GM19238 (cell line): ENCODE measurements around the gene SPACDR.
"Not testable (repeated sequence)": the region's sequence is repeated elsewhere in the genome, so short reads cannot be mapped to it uniquely, and the experiment has no call there.

ENCODE experiments used
- DNase-seq: peaks from one replicate; pipeline ENCODE4 v3.0.0; 2011; ENCODE audit warnings: low spot score; ENCODE audit not compliant: insufficient read length

SPACDR gene

GRCh38 chr7:100464210-100464660 lies at the start of gene SPACDR:
Gene SPACDR (minus strand): TSS chr7:100464260. CDS start chr7:100464025, 235 bp downstream.
- DNase-seq: no peak

- no peak for DNase-seq
Observed at GRCh38 chr7:100513212-100513810, 49.3 kb upstream of the SPACDR start.

- DNase-seq: no peak
Observed at GRCh38 chr7:100510437-100511239, 46.6 kb upstream of the SPACDR start.

- no peak for DNase-seq
Observed at GRCh38 chr7:100509231-100509630, 45.2 kb upstream of the SPACDR start.

GRCh38 chr7:100506356-100506923 lies 42.4 kb upstream of the SPACDR start:
- no peak for DNase-seq

GRCh38 chr7:100504887-100505611 lies 41.0 kb upstream of the SPACDR start:
- DNase-seq: no peak

GRCh38 chr7:100504031-100504430 lies 40.0 kb upstream of the SPACDR start:
- DNase-seq: not testable (repeated sequence)

GRCh38 chr7:100500743-100501142 lies 36.7 kb upstream of the SPACDR start:
- DNase-seq: not testable (repeated sequence)

- DNase-seq: no peak
Observed at GRCh38 chr7:100496509-100496908, 32.4 kb upstream of the SPACDR start.

- DNase-seq: no peak
Observed at GRCh38 chr7:100493476-100494264, 29.6 kb upstream of the SPACDR start.

GRCh38 chr7:100492738-100493475 lies 28.8 kb upstream of the SPACDR start:
- no peak for DNase-seq

- DNase-seq: no peak
Observed at GRCh38 chr7:100491192-100491578, 27.1 kb upstream of the SPACDR start.

GRCh38 chr7:100490483-100491191 lies 26.6 kb upstream of the SPACDR start:
- DNase-seq: no peak

GRCh38 chr7:100489824-100490223 lies 25.8 kb upstream of the SPACDR start:
- DNase-seq: peak; percentile 73

GRCh38 chr7:100489121-100489520 lies 25.1 kb upstream of the SPACDR start:
- DNase-seq: no peak

GRCh38 chr7:100488333-100489095 lies 24.5 kb upstream of the SPACDR start:
- no peak for DNase-seq

GRCh38 chr7:100486753-100487446 lies 22.8 kb upstream of the SPACDR start:
- DNase-seq: no peak

GRCh38 chr7:100486111-100486636 lies 22.1 kb upstream of the SPACDR start:
- no peak for DNase-seq
